Omental fat pad (tissue), 4 donors: ENCODE measurements around the gene RPL23. TPM values are rescaled to one million over a fixed set of nuclear protein-coding genes. Genes with fewer than 3 reads are reported as not detected.

Experiments used
- ATAC-seq: fragments of 150-250 bp; one replicate; pipeline ENCODE4 v1.9.1; 2016; ENCODE audit warnings: mild to moderate bottlenecking, moderate library complexity; ENCODE audit not compliant: low FRiP score
- DNase-seq: peaks from one replicate; pipeline ENCODE4 v3.0.0-alpha.2; 2019; ENCODE audit warnings: low spot score
- CTCF ChIP-seq, 3 donors: fragments of 450-650 bp; IDR thresholded peaks; one replicate each; pipeline ENCODE4 v1.5.1; 2016 to 2017; ENCODE audit warnings: antibody characterized with exemption in 3 of 3, mild to moderate bottlenecking in 3 of 3, moderate library complexity in 2 of 3
- total RNA-seq, 4 donors: library from RNA; depleted of rRNA; stranded (reverse); fragments of >200 nt; gene quantifications; one replicate each; pipeline ENCODE4 v1.1.0, GENCODE V29; 2016

The RPL23 gene
- total RNA-seq, 4 donors from 2014 or later = 1,566 to 2,133 (median 2,034) TPM

- DNase-seq = no peak
- no peak for ATAC-seq
- TF ChIP-seq CTCF (IDR thresholded peaks at IDR 0.05) = no peak
Observed at GRCh38 chr17:38885044-38885727, 31.7 kb upstream of the RPL23 start.

- ATAC-seq = no peak
- TF ChIP-seq CTCF (IDR thresholded peaks at IDR 0.05) = no peak
Observed at GRCh38 chr17:38883592-38884526, 30.3 kb upstream of the RPL23 start.

GRCh38 chr17:38882870-38883269, 29.3 kb upstream of the RPL23 start:
- DNase-seq = no peak
- no peak for ATAC-seq
- TF ChIP-seq CTCF (IDR thresholded peaks at IDR 0.05) = no peak

More at GRCh38 chr17:38883592-38884526, 30.3 kb upstream of the RPL23 start:
- no peak for DNase-seq

- no peak for TF ChIP-seq CTCF (IDR thresholded peaks at IDR 0.05)
- DNase-seq (no peak), ATAC-seq (peak; percentile 30)
Observed at GRCh38 chr17:38881600-38882191, 28.2 kb upstream of the RPL23 start.

DNA sequence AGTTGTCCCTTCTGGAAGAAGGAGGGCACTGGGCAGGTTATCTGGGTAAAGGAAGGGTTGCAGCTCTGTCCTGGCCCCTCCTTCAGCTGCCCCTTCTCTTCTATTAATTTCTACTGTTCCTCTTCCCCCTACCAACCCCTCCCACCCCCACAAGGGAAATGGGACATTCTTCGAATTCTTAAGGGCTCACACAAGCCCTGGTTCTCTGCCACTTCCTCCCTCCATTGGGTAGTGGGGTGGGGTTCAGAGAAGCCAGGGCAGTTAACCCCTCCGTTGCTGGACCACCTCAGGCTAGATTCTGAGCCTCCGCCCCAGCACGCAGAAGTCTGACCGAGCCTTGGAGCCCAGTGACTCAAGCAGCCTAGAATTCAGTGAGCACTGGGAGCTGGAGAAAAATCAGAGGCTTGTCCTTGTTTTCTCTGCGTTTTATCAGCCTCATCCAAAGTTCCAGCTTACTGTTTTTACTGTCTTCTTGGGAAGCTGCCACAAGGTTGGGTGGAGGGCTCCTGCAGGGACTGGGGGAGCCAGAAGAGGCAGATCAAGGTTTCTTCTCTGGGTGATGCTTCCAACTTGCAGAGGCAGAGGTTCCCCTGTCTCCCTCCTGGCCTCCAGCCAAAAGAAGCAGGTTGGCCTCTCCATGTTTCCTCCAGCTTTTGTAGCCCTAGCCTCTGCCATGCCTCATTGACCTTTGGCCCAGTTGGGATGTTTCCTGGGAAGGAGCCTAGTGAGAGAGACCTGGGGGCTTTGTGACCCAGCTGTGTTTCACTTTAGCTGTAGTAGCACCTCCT, 26.6 kb upstream of the RPL23 start:
- DNase-seq (no peak), ATAC-seq (no peak)
- no peak for TF ChIP-seq CTCF (IDR thresholded peaks at IDR 0.05)

- ATAC-seq (no peak), DNase-seq (no peak)
- no peak for TF ChIP-seq CTCF (IDR thresholded peaks at IDR 0.05)
Observed at GRCh38 chr17:38877130-38877851, 23.8 kb upstream of the RPL23 start.
